Stimulated activated CD4-positive, alpha-beta T cell treated with anti-CD3 and anti-CD28 coated beads, TNF-alpha, amount 100 ng/mL, for 24 hours (primary cell): ENCODE data around the gene MED12.

Experiments
- DNase-seq, 3 experiments: peaks; one replicate each; pipeline ENCODE4 v3.0.0-alpha.2; 2020; ENCODE audit warnings: low read depth in 3 of 3

The MED12 gene

DNA sequence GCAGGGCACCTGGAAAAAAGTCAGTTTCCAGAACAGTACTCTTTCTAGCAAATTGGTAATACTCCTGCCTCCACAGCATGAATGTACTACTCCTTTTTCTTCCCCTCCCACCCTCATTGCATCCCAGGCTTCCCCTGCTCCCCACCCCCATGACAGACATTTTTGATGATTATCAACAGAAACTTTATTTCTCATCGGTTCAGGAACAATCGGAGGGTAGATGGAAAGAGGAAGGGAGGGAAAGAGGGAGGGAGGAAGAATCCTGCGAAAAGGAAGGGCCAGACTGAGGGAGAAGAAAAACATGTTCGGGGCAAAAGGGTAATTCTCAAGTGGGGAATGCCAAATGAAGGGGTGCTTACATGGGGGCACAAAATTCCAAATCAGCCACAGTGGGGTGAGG, 11.2 kb upstream of the MED12 start:
- DNase-seq, result no peak

DNA sequence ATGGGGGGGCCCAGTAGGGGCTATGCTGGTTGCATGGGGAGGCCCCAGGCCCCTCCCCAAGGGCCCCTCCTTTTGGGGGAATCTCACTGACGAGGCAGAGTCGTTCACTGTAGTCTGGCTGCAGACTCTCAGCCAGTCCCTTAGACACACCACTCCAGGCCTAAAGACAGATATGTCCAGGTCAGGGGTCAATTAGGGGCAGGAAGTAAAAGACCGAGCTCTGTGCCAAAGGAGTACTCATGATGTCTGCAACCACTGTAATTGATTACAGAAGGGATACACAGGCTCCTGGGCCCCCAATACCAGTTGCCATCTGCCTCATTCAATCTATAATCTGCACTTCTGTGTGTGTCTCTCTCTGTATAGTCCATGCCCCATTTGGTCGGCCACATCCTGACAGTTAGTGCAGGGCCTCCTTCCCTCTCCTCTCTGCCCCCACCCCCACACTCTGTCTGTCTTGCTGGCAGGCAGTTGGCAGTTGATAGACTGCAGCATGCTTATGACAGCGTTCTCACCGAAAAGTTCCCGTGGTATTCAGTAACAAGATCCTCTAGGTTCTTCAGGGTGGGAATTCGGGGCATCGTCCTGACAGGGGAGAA, 10.5 kb upstream of the MED12 start:
- DNase-seq, result peak in 1 of 3 experiments; percentile 34

- DNase-seq, result no peak
These were observed 9.3 kb upstream of the MED12 start for GRCh38 chrX:71109051-71109450.

DNA sequence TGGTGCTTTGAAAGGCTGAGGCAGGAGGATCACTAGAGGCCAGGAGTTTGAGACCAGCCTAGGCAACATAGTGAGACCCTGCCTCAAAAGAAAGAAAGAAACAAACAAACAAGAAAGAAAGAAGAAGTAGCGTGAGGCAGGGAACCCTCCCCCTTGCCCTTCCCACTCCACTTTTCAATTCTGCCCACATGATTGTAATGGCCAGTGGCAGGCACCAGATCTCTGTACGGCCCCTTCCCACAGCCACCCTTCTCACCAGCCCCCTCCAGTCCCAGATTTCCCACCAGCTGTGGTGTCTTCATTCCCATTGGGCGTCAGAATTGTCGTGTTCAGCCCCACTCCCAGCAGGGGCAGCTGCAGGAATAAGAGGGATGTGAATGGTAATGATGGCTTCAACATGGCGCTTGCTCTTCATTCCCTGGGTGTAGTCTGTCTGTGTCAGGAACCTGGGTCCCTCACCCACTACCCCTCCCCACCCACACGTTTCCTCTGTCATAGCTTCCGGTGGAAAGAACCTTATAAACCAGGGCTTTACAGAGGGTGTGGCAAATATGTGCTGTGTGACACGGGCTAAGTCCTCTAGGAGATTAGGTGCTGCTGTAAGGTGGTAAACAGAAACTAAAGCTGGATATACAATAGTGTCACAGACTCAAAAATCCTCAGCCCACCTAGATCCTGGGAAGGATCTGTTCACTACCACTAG, 7.1 kb upstream of the MED12 start, which contains the start of gene IL2RG:
Gene IL2RG, minus strand, starts transcription at position 437 of the 703 bp plus-strand sequence. Its CDS starts 38 bp downstream, at position 399.
- DNase-seq, result peak; percentile 53 to 64 (median 55)

DNA sequence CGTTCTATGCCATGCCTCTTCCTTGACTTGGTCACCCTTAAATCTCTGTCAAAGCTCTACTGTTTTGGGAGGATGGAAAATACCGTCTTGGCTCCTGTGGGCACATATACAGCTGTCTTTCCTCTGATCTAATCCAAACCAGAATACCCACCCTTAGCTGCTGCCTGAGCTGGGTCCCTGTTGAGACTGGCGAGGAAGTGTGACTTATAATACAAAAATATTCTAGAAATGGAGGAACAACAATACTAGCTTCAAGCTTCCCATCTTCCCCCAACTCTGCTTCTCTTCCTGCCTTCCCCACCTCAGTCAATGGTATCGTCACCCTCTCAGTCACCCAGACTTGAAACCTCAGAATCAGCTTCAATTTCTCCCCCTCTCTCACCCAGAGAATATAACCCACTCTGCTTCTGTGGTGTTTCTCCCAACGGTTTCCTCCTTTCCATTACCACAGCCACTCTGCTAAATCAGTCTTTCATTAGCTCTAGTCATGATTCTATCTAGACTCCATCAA, 6.4 kb upstream of the MED12 start:
- no peak for DNase-seq

- DNase-seq, result no peak
These were observed 1.0 kb upstream of the MED12 start for GRCh38 chrX:71117358-71117757.

- no peak for DNase-seq
These were observed 664 bp downstream of the MED12 start for GRCh38 chrX:71118985-71119535.

GRCh38 chrX:71128166-71128833, 9.9 kb downstream of the MED12 start:
- DNase-seq, result no peak

- DNase-seq, result peak; percentile 43 to 68 (median 51)
These were observed 10.7 kb downstream of the MED12 start for GRCh38 chrX:71128915-71129765.

DNA sequence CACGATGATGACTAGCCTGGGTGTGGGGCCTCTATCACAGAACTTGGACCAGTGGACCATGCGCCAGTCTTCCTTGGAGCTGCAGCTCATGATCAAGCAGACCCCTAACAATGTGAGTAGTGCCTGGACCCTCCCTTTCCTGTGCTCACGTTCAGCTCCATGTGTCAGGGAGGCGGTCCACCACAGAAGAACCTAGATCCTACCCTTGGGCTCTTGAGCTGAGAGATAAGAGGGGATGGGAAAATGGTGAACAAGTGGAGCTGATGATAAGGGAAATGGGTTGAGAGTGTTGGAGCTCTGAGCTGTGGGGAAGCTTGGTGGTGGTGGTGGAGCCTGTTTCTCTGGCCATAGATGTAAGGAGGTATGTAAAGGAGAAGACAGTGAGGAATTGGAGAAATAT, 13.1 kb downstream of the MED12 start:
- no peak for DNase-seq

GRCh38 chrX:71140440-71140839, 22.0 kb downstream of the MED12 start:
- no peak for DNase-seq

GRCh38 chrX:71143508-71143907, 25.1 kb downstream of the MED12 start:
- no peak for DNase-seq

DNA sequence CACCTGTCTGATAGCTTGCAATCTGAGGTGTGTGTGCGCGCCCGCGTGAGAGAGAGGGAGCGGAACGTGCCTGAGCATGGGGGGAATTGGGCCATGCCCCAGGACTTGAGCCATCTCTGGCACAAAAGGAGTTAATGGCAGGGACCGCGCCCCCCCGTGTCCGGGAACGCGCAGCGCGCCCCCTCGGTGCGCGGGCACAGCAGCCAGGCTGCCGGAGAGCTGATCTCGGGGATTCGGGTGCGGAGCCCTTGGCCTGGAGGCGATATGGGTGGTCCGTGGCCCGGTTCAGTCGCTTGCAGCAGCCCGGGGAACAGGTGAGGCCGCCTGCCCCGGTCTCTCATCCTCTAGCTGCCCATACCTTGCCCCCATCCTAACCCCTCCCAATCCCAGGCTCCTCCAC, 26.3 kb downstream of the MED12 start, which contains the start of gene NLGN3:
Gene NLGN3, plus strand, starts transcription at position 191 of the 400 bp plus-strand sequence. CDS start 2,909 bp downstream, outside the sequence.
- no peak for DNase-seq

- DNase-seq, result no peak
These were observed 29.3 kb downstream of the MED12 start for GRCh38 chrX:71147496-71148277.

- no peak for DNase-seq
These were observed 29.9 kb downstream of the MED12 start for GRCh38 chrX:71148278-71148663.

GRCh38 chrX:71151366-71151765, 33.0 kb downstream of the MED12 start:
- no peak for DNase-seq

DNA sequence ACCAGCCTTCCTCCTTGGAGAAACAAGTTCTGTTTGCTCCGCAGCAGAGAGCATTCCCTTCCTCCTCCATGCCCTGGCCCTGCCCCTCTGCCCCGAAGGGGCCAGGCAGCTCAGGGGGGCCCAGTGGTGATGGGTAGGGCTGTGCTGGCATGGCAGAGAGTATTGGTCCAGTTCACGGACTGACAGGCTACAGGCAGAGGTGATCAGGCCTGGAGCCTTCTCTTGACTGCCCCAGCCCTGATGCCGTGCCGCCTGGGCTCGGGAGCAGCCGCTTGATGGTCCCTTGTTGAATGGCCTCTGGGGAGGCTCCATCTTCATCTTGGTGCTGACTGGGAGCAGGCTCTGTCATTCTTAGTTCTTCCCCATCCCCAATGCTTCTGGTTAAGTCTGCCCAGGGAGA, 35.8 kb downstream of the MED12 start:
- DNase-seq, result no peak

DNA sequence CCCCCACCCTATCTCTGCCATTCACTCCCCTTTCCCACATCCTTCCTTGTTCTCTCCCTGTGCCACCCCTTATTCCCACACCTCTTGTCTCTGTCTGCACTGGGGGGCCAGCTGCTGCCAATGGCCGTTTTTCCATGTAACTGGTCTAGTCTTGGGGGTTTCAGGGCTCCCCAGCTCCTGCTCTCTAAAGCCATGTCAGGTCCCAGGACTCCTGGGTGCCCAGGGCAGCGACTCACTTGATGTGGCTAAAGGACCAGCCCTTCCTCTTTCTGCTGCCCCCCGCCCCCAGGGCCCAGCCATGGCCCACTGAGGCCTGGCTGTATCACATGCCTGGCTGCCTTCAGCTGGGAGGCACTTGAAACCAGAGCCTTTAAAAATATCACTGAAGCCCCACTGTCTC, 36.2 kb downstream of the MED12 start:
- no peak for DNase-seq

DNA sequence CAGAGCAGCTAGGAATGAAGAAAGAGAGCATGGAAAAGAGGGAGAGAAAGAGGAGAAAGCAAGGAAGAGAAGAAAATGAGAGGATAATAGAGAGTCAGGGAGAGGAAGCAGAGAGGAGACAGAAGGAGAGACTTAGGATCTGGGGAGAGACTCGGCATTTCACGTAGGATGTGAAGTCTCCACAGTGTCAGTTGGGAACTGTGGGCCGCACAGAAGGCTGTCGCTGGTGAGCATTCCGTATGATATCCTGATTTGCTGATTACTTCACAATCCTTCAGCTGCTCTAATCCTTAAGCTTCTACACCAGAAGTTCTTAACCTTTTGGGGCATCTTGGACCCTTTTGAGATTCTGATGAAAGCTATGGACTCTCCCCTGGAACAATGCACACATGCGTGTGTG, 40.2 kb downstream of the MED12 start:
- no peak for DNase-seq

GRCh38 chrX:71159335-71159734, 40.9 kb downstream of the MED12 start:
- no peak for DNase-seq

GRCh38 chrX:71160475-71160874, 42.1 kb downstream of the MED12 start:
- no peak for DNase-seq
